Measurements from ENCODE around the gene PCDHB14.
"Not testable (repeated sequence)": the region's sequence is repeated elsewhere in the genome, so short reads cannot be mapped to it uniquely, and the experiment has no call there.

The PCDHB14 gene

GRCh38 chr5:141223112-141223783 lies at the start of gene PCDHB14:
PCDHB14 (plus strand) TSS chr5:141223343; CDS start chr5:141223506, 163 bp downstream.
- no peak for DNase-seq

- not testable (repeated sequence) for DNase-seq
Observed at GRCh38 chr5:141174291-141175104, 48.6 kb upstream of the PCDHB14 start.

GRCh38 chr5:141175933-141176332 lies 47.2 kb upstream of the PCDHB14 start:
- DNase-seq = no peak

GRCh38 chr5:141177577-141178191 lies 45.5 kb upstream of the PCDHB14 start, which contains the start of gene PCDHB8:
PCDHB8 (plus strand) TSS chr5:141177790; CDS start chr5:141178035, 245 bp downstream.
- not testable (repeated sequence) for DNase-seq

GRCh38 chr5:141179371-141179770 lies 43.8 kb upstream of the PCDHB14 start:
- not testable (repeated sequence) for DNase-seq

GRCh38 chr5:141179876-141180275 lies 43.3 kb upstream of the PCDHB14 start:
- not testable (repeated sequence) for DNase-seq

GRCh38 chr5:141180313-141180712 lies 42.8 kb upstream of the PCDHB14 start:
- DNase-seq = no peak

- no peak for DNase-seq
Observed at GRCh38 chr5:141182248-141182647, 40.9 kb upstream of the PCDHB14 start, which contains the start of gene PCDHB16. PCDHB16 (plus strand) TSS chr5:141182387; CDS start chr5:141182560, 173 bp downstream.

- DNase-seq = not testable (repeated sequence)
Observed at GRCh38 chr5:141184117-141184855, 38.9 kb upstream of the PCDHB14 start.

GRCh38 chr5:141186897-141187512 lies 36.1 kb upstream of the PCDHB14 start, which contains the start of gene PCDHB9:
PCDHB9 (plus strand) TSS chr5:141187161; CDS start chr5:141187319, 158 bp downstream.
- no peak for DNase-seq

GRCh38 chr5:141188682-141189081 lies 34.5 kb upstream of the PCDHB14 start:
- not testable (repeated sequence) for DNase-seq

- not testable (repeated sequence) for DNase-seq
Observed at GRCh38 chr5:141189131-141189530, 34.0 kb upstream of the PCDHB14 start.

GRCh38 chr5:141192110-141192725 lies 30.9 kb upstream of the PCDHB14 start, which contains the start of gene PCDHB10:
PCDHB10 (plus strand) TSS chr5:141192353; CDS start chr5:141192553, 200 bp downstream.
- no peak for DNase-seq

GRCh38 chr5:141194332-141194731 lies 28.8 kb upstream of the PCDHB14 start:
- not testable (repeated sequence) for DNase-seq

- DNase-seq = no peak
Observed at GRCh38 chr5:141196363-141196762, 26.8 kb upstream of the PCDHB14 start.

- DNase-seq = no peak
Observed at GRCh38 chr5:141199359-141200235, 23.5 kb upstream of the PCDHB14 start, which contains the start of gene PCDHB11. PCDHB11 (plus strand) TSS chr5:141199627; CDS start chr5:141199775, 148 bp downstream.

GRCh38 chr5:141201126-141201525 lies 22.0 kb upstream of the PCDHB14 start:
- DNase-seq = not testable (repeated sequence)

- DNase-seq = not testable (repeated sequence)
Observed at GRCh38 chr5:141201646-141202045, 21.5 kb upstream of the PCDHB14 start.

- DNase-seq = no peak
Observed at GRCh38 chr5:141208478-141208877, 14.7 kb upstream of the PCDHB14 start, which contains the start of gene PCDHB12. PCDHB12 (plus strand) TSS chr5:141208719; CDS start chr5:141208908, 189 bp downstream.

GRCh38 chr5:141210281-141210680 lies 12.9 kb upstream of the PCDHB14 start:
- not testable (repeated sequence) for DNase-seq

Measured in fibroblast of skin of right quadriceps (primary cell).